ENCODE measurements around the gene RELN.

The RELN gene

GRCh38 chr7:103687272-103687671 is 302.2 kb downstream of the RELN start:
- TF ChIP-seq FOXK2 (IDR thresholded peaks at IDR 0.05) (no peak), L3MBTL2 (conservative IDR thresholded peaks at IDR 0.05) (no peak), ZNF384 (IDR thresholded peaks at IDR 0.05) (no peak), NFRKB (IDR thresholded peaks at IDR 0.05) (no peak), ELF4 (IDR thresholded peaks at IDR 0.05) (no peak), ARNT (IDR thresholded peaks at IDR 0.05) (no peak), BHLHE40 (IDR thresholded peaks at IDR 0.05; ENCODE audit: borderline replicate concordance) (no peak), SUZ12 (IDR thresholded peaks at IDR 0.05) (no peak), CTBP1 (IDR thresholded peaks at IDR 0.05; ENCODE audit: borderline replicate concordance) (no peak), LEF1 (IDR thresholded peaks at IDR 0.05; ENCODE audit: borderline replicate concordance) (no peak), FOXA1 (IDR thresholded peaks at IDR 0.05) (no peak)
- no peak for DNase-seq (ENCODE audit: extremely low spot score)
- POLR2A ChIA-PET, result no interaction called here
- CTCF ChIA-PET, result no interaction called here

- TF ChIP-seq LEF1 (IDR thresholded peaks at IDR 0.05; ENCODE audit: borderline replicate concordance) (no peak), PKNOX1 (IDR thresholded peaks at IDR 0.05) (no peak), TARDBP (IDR thresholded peaks at IDR 0.05) (no peak), ZNF384 (IDR thresholded peaks at IDR 0.05) (no peak), ELF4 (IDR thresholded peaks at IDR 0.05) (no peak), FOXM1 (IDR thresholded peaks at IDR 0.05; ENCODE audit: borderline replicate concordance) (no peak), FOXA1 (IDR thresholded peaks at IDR 0.05) (no peak), ARNT (IDR thresholded peaks at IDR 0.05) (no peak), FOXK2 (IDR thresholded peaks at IDR 0.05) (no peak), HDGF (IDR thresholded peaks at IDR 0.05; ENCODE audit: borderline replicate concordance) (no peak), NFRKB (IDR thresholded peaks at IDR 0.05) (no peak), SUZ12 (IDR thresholded peaks at IDR 0.05) (no peak), BHLHE40 (IDR thresholded peaks at IDR 0.05; ENCODE audit: borderline replicate concordance) (no peak), L3MBTL2 (conservative IDR thresholded peaks at IDR 0.05) (no peak)
- CTCF ChIA-PET, result no interaction called here
- no peak for DNase-seq (ENCODE audit: extremely low spot score)
- POLR2A ChIA-PET, result no interaction called here
Observed at GRCh38 chr7:103686763-103687162, 302.7 kb downstream of the RELN start.

GRCh38 chr7:103686064-103686463 is 303.4 kb downstream of the RELN start:
- ChIA-PET CTCF (no interaction called here), POLR2A (no interaction called here)
- no peak for TF ChIP-seq ARNT (IDR thresholded peaks at IDR 0.05)
- DNase-seq (ENCODE audit: extremely low spot score), result no peak

- POLR2A ChIA-PET, result no interaction called here
- CTCF ChIA-PET, result no interaction called here
- no peak for DNase-seq (ENCODE audit: extremely low spot score)
- TF ChIP-seq SP1 (IDR thresholded peaks at IDR 0.05) (no peak), ARNT (IDR thresholded peaks at IDR 0.05) (no peak), FOXK2 (IDR thresholded peaks at IDR 0.05) (no peak), NFRKB (IDR thresholded peaks at IDR 0.05) (no peak), FOXM1 (IDR thresholded peaks at IDR 0.05; ENCODE audit: borderline replicate concordance) (no peak), SUZ12 (IDR thresholded peaks at IDR 0.05) (no peak), ELF4 (IDR thresholded peaks at IDR 0.05) (no peak), BHLHE40 (IDR thresholded peaks at IDR 0.05; ENCODE audit: borderline replicate concordance) (no peak), HDGF (IDR thresholded peaks at IDR 0.05; ENCODE audit: borderline replicate concordance) (no peak), ZNF384 (IDR thresholded peaks at IDR 0.05) (no peak), LEF1 (IDR thresholded peaks at IDR 0.05; ENCODE audit: borderline replicate concordance) (no peak), FOXA1 (IDR thresholded peaks at IDR 0.05) (no peak), L3MBTL2 (conservative IDR thresholded peaks at IDR 0.05) (no peak)
Observed at GRCh38 chr7:103685646-103686045, 303.8 kb downstream of the RELN start.

GRCh38 chr7:103683348-103683747 is 306.1 kb downstream of the RELN start:
- DNase-seq (ENCODE audit: extremely low spot score), result no peak
- TF ChIP-seq LEF1 (IDR thresholded peaks at IDR 0.05; ENCODE audit: borderline replicate concordance) (no peak), SP1 (IDR thresholded peaks at IDR 0.05) (no peak), ZNF384 (IDR thresholded peaks at IDR 0.05) (no peak), FOXA1 (IDR thresholded peaks at IDR 0.05) (no peak), PKNOX1 (IDR thresholded peaks at IDR 0.05) (no peak), FOXM1 (IDR thresholded peaks at IDR 0.05; ENCODE audit: borderline replicate concordance) (no peak), CTBP1 (IDR thresholded peaks at IDR 0.05; ENCODE audit: borderline replicate concordance) (no peak), HDGF (IDR thresholded peaks at IDR 0.05; ENCODE audit: borderline replicate concordance) (no peak), FOXK2 (IDR thresholded peaks at IDR 0.05) (no peak), ARNT (IDR thresholded peaks at IDR 0.05) (no peak), BHLHE40 (IDR thresholded peaks at IDR 0.05; ENCODE audit: borderline replicate concordance) (no peak), TARDBP (IDR thresholded peaks at IDR 0.05) (no peak), SUZ12 (IDR thresholded peaks at IDR 0.05) (no peak)
- ChIA-PET POLR2A (no interaction called here), CTCF (no interaction called here)

- TF ChIP-seq ARNT (IDR thresholded peaks at IDR 0.05) (no peak), FOXA1 (IDR thresholded peaks at IDR 0.05) (no peak), TARDBP (IDR thresholded peaks at IDR 0.05) (no peak), SUZ12 (IDR thresholded peaks at IDR 0.05) (no peak), CTBP1 (IDR thresholded peaks at IDR 0.05; ENCODE audit: borderline replicate concordance) (no peak)
- no peak for DNase-seq (ENCODE audit: extremely low spot score)
- POLR2A ChIA-PET, result no interaction called here
- CTCF ChIA-PET, result interaction anchor here (0.6 to 0.7 kb wide), 4 partner anchors 9 to 417 kb away, joined by 3 read pairs; no protein-coding TSS in a partner anchor
Observed at GRCh38 chr7:103680161-103681144, 309.0 kb downstream of the RELN start.

All from HEK293T (cell line).